Activated T-cell treated with anti-CD3 and anti-CD28 coated beads for 48 hours (primary cell): ENCODE results near the gene GRIN3B.
A peak's percentile ranks its signal among the peaks of the same experiment; 100 is the strongest.

Source experiments
- DNase-seq: peaks from one replicate; pipeline ENCODE4 v3.0.0-alpha.2; 2020; ENCODE audit warnings: low read depth

Gene GRIN3B

GRCh38 chr19:1042689-1043511 lies 42.7 kb downstream of the GRIN3B start:
- no peak for DNase-seq

GRCh38 chr19:1045247-1045603 lies 45.0 kb downstream of the GRIN3B start:
- DNase-seq: peak; percentile 77

GRCh38 chr19:1046117-1046626 lies 46.0 kb downstream of the GRIN3B start:
- no peak for DNase-seq

GRCh38 chr19:1046836-1047695 lies 46.8 kb downstream of the GRIN3B start:
- DNase-seq: no peak

GRCh38 chr19:1047696-1048147 lies 47.5 kb downstream of the GRIN3B start:
- DNase-seq: no peak

- no peak for DNase-seq
These were observed 48.9 kb downstream of the GRIN3B start for GRCh38 chr19:1049106-1049505.

- no peak for DNase-seq
These were observed 49.6 kb downstream of the GRIN3B start for GRCh38 chr19:1049800-1050199.

GRCh38 chr19:1050989-1051788 lies 51.0 kb downstream of the GRIN3B start:
- no peak for DNase-seq

- no peak for DNase-seq
These were observed 51.6 kb downstream of the GRIN3B start for GRCh38 chr19:1051791-1052190.

GRCh38 chr19:1052349-1052975 lies 52.2 kb downstream of the GRIN3B start:
- DNase-seq: no peak

GRCh38 chr19:1053176-1054101 lies 53.2 kb downstream of the GRIN3B start:
- no peak for DNase-seq

GRCh38 chr19:1054102-1055027 lies 54.1 kb downstream of the GRIN3B start:
- no peak for DNase-seq

GRCh38 chr19:1055028-1055425 lies 54.8 kb downstream of the GRIN3B start:
- no peak for DNase-seq

GRCh38 chr19:1055886-1056620 lies 55.8 kb downstream of the GRIN3B start:
- no peak for DNase-seq

GRCh38 chr19:1057176-1057855 lies 57.1 kb downstream of the GRIN3B start:
- no peak for DNase-seq

- DNase-seq: no peak
These were observed 57.9 kb downstream of the GRIN3B start for GRCh38 chr19:1058112-1058511.
